Measurements from ENCODE around the gene DPEP3.
A peak's percentile ranks its signal among the peaks of the same experiment; 100 is the strongest.

Gene DPEP3

GRCh38 chr16:67931712-67932461 is 48.4 kb downstream of the DPEP3 start, which contains the start of gene CTRL:
TSS of gene CTRL (minus strand) at chr16:67931862. CDS start at chr16:67931852, 10 bp downstream.
- DNase-seq (ENCODE audit: low read depth in 4 of 4, low spot score in 1 of 4): no peak

DNA sequence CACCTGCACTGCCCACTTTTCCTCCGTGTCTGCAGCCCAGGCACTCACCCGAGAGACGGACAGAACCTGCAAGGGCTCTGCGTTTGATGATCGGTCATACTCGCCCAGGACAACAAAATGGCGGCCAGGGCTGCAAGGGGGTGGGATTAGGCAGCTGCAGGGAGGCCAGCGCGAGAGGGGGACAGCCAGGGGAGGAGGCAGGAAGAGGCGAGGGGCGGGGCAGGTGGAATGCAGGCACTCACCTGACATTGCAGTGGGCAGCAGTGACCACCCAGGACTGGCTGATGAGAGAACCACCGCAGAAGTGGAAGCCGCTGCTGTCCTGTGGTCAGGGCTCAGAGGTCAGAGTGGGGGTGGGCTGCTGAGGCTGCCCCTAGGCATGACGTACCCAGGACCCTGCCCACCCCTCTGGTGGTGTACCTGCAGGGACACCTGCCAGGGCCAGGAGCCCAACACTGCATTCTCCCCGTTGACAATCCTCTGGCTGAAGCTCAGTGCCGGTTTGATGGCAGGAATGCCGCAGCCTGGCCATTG is 49.6 kb downstream of the DPEP3 start:
- DNase-seq (ENCODE audit: low read depth in 4 of 4, low spot score in 1 of 4): no peak

- DNase-seq (ENCODE audit: low read depth in 4 of 4, low spot score in 1 of 4): no peak
These were observed 50.1 kb downstream of the DPEP3 start for GRCh38 chr16:67930191-67930590.

GRCh38 chr16:67928561-67929364 is 51.5 kb downstream of the DPEP3 start:
- DNase-seq (ENCODE audit: low read depth in 4 of 4, low spot score in 1 of 4): peak in 3 of 4 experiments; percentile 60 to 64 (median 61)

- no peak for DNase-seq (ENCODE audit: low read depth in 4 of 4, low spot score in 1 of 4)
These were observed 52.2 kb downstream of the DPEP3 start for GRCh38 chr16:67928147-67928546.

DNA sequence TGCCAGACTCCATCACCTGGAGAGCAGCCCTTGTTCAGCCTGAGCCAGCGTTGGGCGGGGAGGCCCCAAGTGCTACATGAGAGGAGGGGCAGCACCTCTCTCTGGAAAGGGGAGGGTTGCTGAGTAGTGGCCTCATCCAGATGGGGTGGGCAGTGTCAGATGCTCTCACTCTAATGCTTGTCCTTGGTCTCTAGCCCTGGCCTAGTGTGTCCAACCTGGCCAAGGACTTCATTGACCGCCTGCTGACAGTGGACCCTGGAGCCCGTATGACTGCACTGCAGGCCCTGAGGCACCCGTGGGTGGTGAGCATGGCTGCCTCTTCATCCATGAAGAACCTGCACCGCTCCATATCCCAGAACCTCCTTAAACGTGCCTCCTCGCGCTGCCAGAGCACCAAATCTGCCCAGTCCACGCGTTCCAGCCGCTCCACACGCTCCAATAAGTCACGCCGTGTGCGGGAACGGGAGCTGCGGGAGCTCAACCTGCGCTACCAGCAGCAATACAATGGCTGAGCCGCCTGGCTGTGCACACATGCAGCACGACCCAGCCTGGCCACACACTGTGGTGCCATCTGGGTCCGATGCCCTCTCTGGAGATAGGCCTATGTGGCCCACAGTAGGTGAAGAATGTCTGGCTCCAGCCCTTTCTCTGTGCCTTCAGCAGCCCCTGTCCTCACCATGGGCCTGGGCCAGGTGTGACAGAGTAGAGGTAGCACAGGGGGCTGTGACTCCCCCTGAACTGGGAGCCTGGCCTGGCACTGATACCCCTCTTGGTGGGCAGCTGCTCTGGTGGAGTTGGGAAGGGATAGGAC is 53.0 kb downstream of the DPEP3 start:
- DNase-seq (ENCODE audit: low read depth in 4 of 4, low spot score in 1 of 4): no peak

GRCh38 chr16:67926181-67926750 is 54.0 kb downstream of the DPEP3 start:
- no peak for DNase-seq (ENCODE audit: low read depth in 4 of 4, low spot score in 1 of 4)
